Naive thymus-derived CD8-positive, alpha-beta T cell (primary cell): ENCODE data around the gene TYW5. TPM values are rescaled to one million over a fixed set of nuclear protein-coding genes. Genes with fewer than 3 reads are reported as not detected.

Experiments
- ATAC-seq, 2 donors: fragments of 150-1000 bp; cut with Tn5 transposase in 1 of 2; sonication (Bioruptor Pico), chemical (Tn5 transposase) in 1 of 2; 1 replicate in 1 of 2; 2 replicates in 1 of 2; pipeline ENCODE4 v1.10.0; 2021; ENCODE audit warnings: mild to moderate bottlenecking in 2 of 2, moderate library complexity in 2 of 2
- POLR2A ChIA-PET: fragments of 350-600 bp; sonication (Branson Sonifier 250); formaldehyde crosslinking; loops from one replicate; lab custom pipeline; 2021; ENCODE audit warnings: antibody characterized with exemption; lab: Charles Lee
- DNase-seq, 10 donors: peaks; one replicate each; pipeline versions ENCODE4 v3.0.0 to v3.0.0-alpha.2; 2020 to 2022
- H3K27ac Mint-ChIP-seq, 10 donors: one replicate each; pipeline ENCODE4 v1.8.0; 2020 to 2022; ENCODE audit warnings: mild to moderate bottlenecking in 10 of 10, mixed read lengths in 10 of 10, moderate library complexity in 4 of 10, inconsistent platforms in 1 of 10
- H3K27me3 Mint-ChIP-seq, 5 donors: one replicate each; pipeline ENCODE4 v1.8.0; 2021 to 2022; ENCODE audit warnings: mixed read lengths in 5 of 5
- H3K36me3 Mint-ChIP-seq, 3 donors: one replicate each; pipeline ENCODE4 v1.8.0; 2020 to 2022; ENCODE audit warnings: mixed read lengths in 3 of 3, mild to moderate bottlenecking in 2 of 3, inconsistent platforms in 1 of 3
- H3K4me1 Mint-ChIP-seq, 4 donors: one replicate each; pipeline ENCODE4 v1.8.0; 2021 to 2022; ENCODE audit warnings: mixed read lengths in 4 of 4
- H3K4me3 Mint-ChIP-seq, 10 donors: one replicate each; pipeline ENCODE4 v1.8.0; 2020 to 2022; ENCODE audit warnings: mild to moderate bottlenecking in 10 of 10, mixed read lengths in 10 of 10, moderate library complexity in 6 of 10, inconsistent platforms in 1 of 10
- H3K9me3 Mint-ChIP-seq, 9 donors: one replicate each; pipeline ENCODE4 v1.8.0; 2020 to 2022; ENCODE audit warnings: mixed read lengths in 9 of 9, mild to moderate bottlenecking in 3 of 9, inconsistent platforms in 1 of 9, moderate library complexity in 1 of 9
- polyA plus RNA-seq, 3 donors: library from polyadenylated mRNA; unstranded; fragments of 300-500 nt; fragmentation: Illumina TruSeq; gene quantifications; one replicate each; pipeline ENCODE4 v1.2.3, GENCODE V29; 2021
- total RNA-seq, 8 experiments: library from RNA in 2 of 8; stranded (reverse) in 2 of 8; gene quantifications; one replicate each; pipeline ENCODE4 v1.2.3 and lab custom pipeline; 2021 to 2026

The TYW5 gene
- total and polyA plus RNA-seq, 5 experiments from 2014 or later, result 3.5 to 14.6 (median 4.2) TPM

DNA sequence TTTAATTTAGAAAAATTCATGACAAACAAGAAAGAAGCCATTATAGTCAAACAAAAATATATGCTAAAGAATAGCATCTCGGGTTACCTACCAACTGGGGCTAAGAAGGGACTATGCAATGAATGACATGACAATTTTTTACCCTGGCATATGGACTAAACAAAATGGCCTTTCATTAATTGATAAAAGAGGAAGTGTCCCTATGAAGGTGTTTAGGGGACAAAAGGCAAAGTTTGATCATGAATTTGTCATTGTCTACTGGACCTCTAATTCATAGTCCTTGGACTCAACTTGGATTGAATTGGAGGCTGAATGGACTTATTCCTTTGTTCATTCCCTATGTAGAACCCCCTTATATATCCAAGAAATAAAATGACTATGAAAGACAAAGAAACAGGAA, 12.8 kb upstream of the TYW5 start:
- H3K4me1 Mint-ChIP-seq, result no peaks in the 10 kb centered on the region
- peak overlapping the region in 1 of 10 donors; percentile 29 for H3K27ac Mint-ChIP-seq
- H3K36me3 Mint-ChIP-seq, result peaks cover 0 to 62% (median 9%) of the 10 kb centered on the region in 3 donors
- DNase-seq (no peak), ATAC-seq (no peak)
- no peaks in the 10 kb centered on the region for H3K27me3 Mint-ChIP-seq
- H3K4me3 Mint-ChIP-seq, result no peak overlapping the region
- POLR2A ChIA-PET, result no interaction called here
- H3K9me3 Mint-ChIP-seq, result no peaks in the 10 kb centered on the region

GRCh38 chr2:199966976-199967375, 11.7 kb upstream of the TYW5 start:
- Mint-ChIP-seq H3K27ac (no peak overlapping the region), H3K27me3 (no peaks in the 10 kb centered on the region), H3K4me1 (no peaks in the 10 kb centered on the region), H3K9me3 (no peaks in the 10 kb centered on the region), H3K36me3 (peaks cover 0 to 66% (median 9%) of the 10 kb centered on the region in 3 donors), H3K4me3 (no peak overlapping the region)
- ATAC-seq (no peak), DNase-seq (no peak)
- POLR2A ChIA-PET, result no interaction called here

DNA sequence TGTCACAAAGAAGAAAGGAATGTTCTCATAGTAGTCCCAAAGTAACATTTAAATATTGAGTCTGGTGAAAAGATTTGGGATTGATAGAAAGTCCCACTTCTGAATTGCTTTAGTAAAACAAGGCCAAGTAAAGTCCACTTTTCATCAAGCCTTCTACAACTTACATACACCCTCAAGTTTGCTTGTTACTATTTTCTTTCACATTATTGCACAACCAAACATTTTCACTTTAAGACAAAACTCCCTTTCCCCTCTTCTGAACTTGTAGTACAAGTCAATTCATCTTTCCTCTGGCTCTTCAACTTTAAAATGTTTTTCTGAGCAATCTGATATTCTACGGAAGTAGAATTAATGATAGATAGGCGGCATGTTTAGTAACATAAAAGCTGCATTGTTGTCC, 11.1 kb upstream of the TYW5 start:
- no peaks in the 10 kb centered on the region for H3K27me3 Mint-ChIP-seq
- no peak overlapping the region for H3K27ac Mint-ChIP-seq
- DNase-seq (no peak), ATAC-seq (no peak)
- H3K9me3 Mint-ChIP-seq, result no peaks in the 10 kb centered on the region
- H3K4me1 Mint-ChIP-seq, result peaks cover 0 to 2% (median 0%) of the 10 kb centered on the region in 4 donors
- H3K4me3 Mint-ChIP-seq, result no peak overlapping the region
- POLR2A ChIA-PET, result no interaction called here
- peaks cover 0 to 70% (median 13%) of the 10 kb centered on the region in 3 donors for H3K36me3 Mint-ChIP-seq

GRCh38 chr2:199962203-199962602, 6.9 kb upstream of the TYW5 start:
- Mint-ChIP-seq H3K4me1 (peaks cover 10 to 16% (median 15%) of the 10 kb centered on the region in 4 donors), H3K4me3 (no peak overlapping the region), H3K9me3 (no peaks in the 10 kb centered on the region), H3K36me3 (peaks cover 0 to 74% (median 15%) of the 10 kb centered on the region in 3 donors), H3K27me3 (no peaks in the 10 kb centered on the region), H3K27ac (no peak overlapping the region)
- ATAC-seq, result no peak
- DNase-seq, result no peak
- POLR2A ChIA-PET, result no interaction called here

- no peaks in the 10 kb centered on the region for H3K9me3 Mint-ChIP-seq
- H3K27ac Mint-ChIP-seq, result peak overlapping the region in 1 of 10 donors; percentile 34
- DNase-seq, result no peak
- POLR2A ChIA-PET, result no interaction called here
- H3K27me3 Mint-ChIP-seq, result no peaks in the 10 kb centered on the region
- no peak for ATAC-seq
- peak overlapping the region in 8 of 10 donors; percentile 18 to 62 (median 48) for H3K4me3 Mint-ChIP-seq
- peaks cover 18 to 48% (median 39%) of the 10 kb centered on the region in 4 donors for H3K4me1 Mint-ChIP-seq
- H3K36me3 Mint-ChIP-seq, result peaks cover 0 to 39% (median 7%) of the 10 kb centered on the region in 3 donors
Measured at GRCh38 chr2:199958014-199958413, 2.7 kb upstream of the TYW5 start.

GRCh38 chr2:199956062-199956380, 730 bp upstream of the TYW5 start:
- Mint-ChIP-seq H3K36me3 (peaks cover 0 to 22% (median 6%) of the 10 kb centered on the region in 3 donors), H3K27me3 (no peaks in the 10 kb centered on the region), H3K4me3 (peak overlapping the region; percentile 95 to 99 (median 98)), H3K27ac (peak overlapping the region; percentile 92 to 98 (median 96)), H3K9me3 (no peaks in the 10 kb centered on the region), H3K4me1 (peaks cover 18 to 63% (median 49%) of the 10 kb centered on the region in 4 donors)
- DNase-seq (no peak), ATAC-seq (no peak)
- POLR2A ChIA-PET, result interaction anchor here (0.7 to 1.2 kb wide), 3 partner anchors 9 to 570 kb away, joined by 3 read pairs; partner anchors contain the start of genes C2orf69 and SGO2

GRCh38 chr2:199955007-199955338, 318 bp downstream of the TYW5 start:
- Mint-ChIP-seq H3K4me1 (peaks cover 20 to 66% (median 54%) of the 10 kb centered on the region in 4 donors), H3K27ac (peak overlapping the region; percentile 92 to 98 (median 96)), H3K4me3 (peak overlapping the region; percentile 95 to 99 (median 98)), H3K36me3 (peaks cover 0 to 22% (median 7%) of the 10 kb centered on the region in 3 donors), H3K9me3 (no peaks in the 10 kb centered on the region), H3K27me3 (no peaks in the 10 kb centered on the region)
- no peak for DNase-seq
- peak in 1 of 2 donors; percentile 43 for ATAC-seq
- POLR2A ChIA-PET, result no interaction called here

GRCh38 chr2:199951023-199951422, 4.3 kb downstream of the TYW5 start:
- peaks cover 11 to 48% (median 34%) of the 10 kb centered on the region in 4 donors for H3K4me1 Mint-ChIP-seq
- H3K27me3 Mint-ChIP-seq, result no peaks in the 10 kb centered on the region
- POLR2A ChIA-PET, result no interaction called here
- DNase-seq, result no peak
- H3K4me3 Mint-ChIP-seq, result no peak overlapping the region
- no peak for ATAC-seq
- no peaks in the 10 kb centered on the region for H3K9me3 Mint-ChIP-seq
- H3K36me3 Mint-ChIP-seq, result peaks cover 0 to 35% (median 12%) of the 10 kb centered on the region in 3 donors
- no peak overlapping the region for H3K27ac Mint-ChIP-seq

DNA sequence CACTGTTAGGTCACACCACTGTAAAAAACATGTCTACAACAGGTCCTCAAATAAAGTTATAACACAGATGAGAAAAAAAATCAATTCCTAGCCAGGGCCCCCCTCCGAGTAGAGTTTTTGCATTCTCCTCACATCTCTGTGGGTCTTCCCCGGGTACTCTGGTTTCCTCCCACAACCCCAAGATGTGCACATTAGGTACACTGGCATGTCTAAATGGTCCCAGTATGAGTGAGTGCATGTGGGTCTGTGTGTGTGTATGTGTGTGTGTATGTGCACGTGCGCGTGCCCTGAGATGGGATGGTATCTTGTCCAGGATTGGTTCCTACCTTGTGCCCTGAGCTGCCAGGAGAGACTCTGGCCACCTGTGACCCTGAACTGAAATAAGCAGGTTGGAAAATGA, 4.9 kb downstream of the TYW5 start:
- POLR2A ChIA-PET, result no interaction called here
- ATAC-seq (no peak), DNase-seq (no peak)
- Mint-ChIP-seq H3K9me3 (no peaks in the 10 kb centered on the region), H3K36me3 (peaks cover 0 to 40% (median 16%) of the 10 kb centered on the region in 3 donors), H3K4me1 (peaks cover 11 to 48% (median 35%) of the 10 kb centered on the region in 4 donors), H3K27me3 (no peaks in the 10 kb centered on the region), H3K4me3 (no peak overlapping the region), H3K27ac (peak overlapping the region in 2 of 10 donors; percentile 24 to 60)

GRCh38 chr2:199946836-199947235, 8.5 kb downstream of the TYW5 start:
- DNase-seq, result no peak
- Mint-ChIP-seq H3K27me3 (no peaks in the 10 kb centered on the region), H3K27ac (no peak overlapping the region), H3K4me1 (peaks cover 4 to 32% (median 17%) of the 10 kb centered on the region in 4 donors), H3K36me3 (peaks cover 0 to 65% (median 12%) of the 10 kb centered on the region in 3 donors), H3K4me3 (no peak overlapping the region), H3K9me3 (no peaks in the 10 kb centered on the region)
- ATAC-seq, result no peak
- POLR2A ChIA-PET, result interaction anchor here (1.2 kb wide), 1 partner anchor 10 kb away, joined by 3 read pairs; no protein-coding TSS in a partner anchor

DNA sequence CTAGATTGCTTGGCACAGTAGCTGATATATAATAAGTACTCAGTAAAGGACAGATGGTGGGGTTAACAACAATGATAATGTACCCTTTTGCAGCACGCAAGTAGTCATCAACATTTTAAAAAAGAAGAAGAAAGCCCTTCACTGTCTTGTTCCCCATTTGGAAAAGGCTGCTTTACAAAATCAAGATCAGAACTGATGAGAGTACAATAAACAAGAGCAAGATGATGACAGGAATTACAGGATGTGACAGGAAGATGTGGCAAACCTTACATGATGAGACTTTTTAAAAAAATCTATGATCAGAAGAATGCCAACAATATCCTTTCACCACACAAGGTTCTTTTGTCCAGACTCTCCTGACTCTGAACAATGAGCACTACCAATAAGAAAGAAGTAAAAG, 9.1 kb downstream of the TYW5 start:
- Mint-ChIP-seq H3K27me3 (no peaks in the 10 kb centered on the region), H3K36me3 (peaks cover 0 to 67% (median 12%) of the 10 kb centered on the region in 3 donors), H3K27ac (peak overlapping the region in 1 of 10 donors; percentile 17), H3K4me3 (no peak overlapping the region), H3K4me1 (peaks cover 4 to 30% (median 15%) of the 10 kb centered on the region in 4 donors), H3K9me3 (no peaks in the 10 kb centered on the region)
- ATAC-seq (no peak), DNase-seq (no peak)
- POLR2A ChIA-PET, result interaction anchor here (1.2 kb wide), 1 partner anchor 10 kb away, joined by 3 read pairs; no protein-coding TSS in a partner anchor

DNA sequence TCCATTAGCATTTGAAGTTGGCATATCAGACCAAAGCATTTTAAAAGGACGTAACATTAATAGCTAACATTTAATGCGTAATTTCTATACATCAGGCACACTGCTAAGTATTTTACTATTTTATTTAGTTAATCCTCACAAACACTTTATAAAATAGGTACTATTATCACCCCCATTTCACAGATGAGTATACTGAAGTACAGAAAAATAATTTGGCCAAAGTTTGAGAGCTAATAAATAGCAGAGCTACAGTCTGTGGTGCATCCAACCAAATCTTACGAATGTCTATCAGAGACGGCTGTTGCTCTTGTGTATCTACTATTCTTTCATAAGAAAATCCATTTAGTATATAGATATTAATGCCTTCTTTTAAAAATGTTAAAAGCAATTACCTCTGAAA, 11.9 kb downstream of the TYW5 start:
- Mint-ChIP-seq H3K4me3 (no peak overlapping the region), H3K27ac (no peak overlapping the region), H3K4me1 (peaks cover 2 to 19% (median 9%) of the 10 kb centered on the region in 4 donors), H3K9me3 (no peaks in the 10 kb centered on the region), H3K27me3 (no peaks in the 10 kb centered on the region), H3K36me3 (peaks cover 0 to 72% (median 16%) of the 10 kb centered on the region in 3 donors)
- ATAC-seq, result no peak
- POLR2A ChIA-PET, result no interaction called here
- no peak for DNase-seq

DNA sequence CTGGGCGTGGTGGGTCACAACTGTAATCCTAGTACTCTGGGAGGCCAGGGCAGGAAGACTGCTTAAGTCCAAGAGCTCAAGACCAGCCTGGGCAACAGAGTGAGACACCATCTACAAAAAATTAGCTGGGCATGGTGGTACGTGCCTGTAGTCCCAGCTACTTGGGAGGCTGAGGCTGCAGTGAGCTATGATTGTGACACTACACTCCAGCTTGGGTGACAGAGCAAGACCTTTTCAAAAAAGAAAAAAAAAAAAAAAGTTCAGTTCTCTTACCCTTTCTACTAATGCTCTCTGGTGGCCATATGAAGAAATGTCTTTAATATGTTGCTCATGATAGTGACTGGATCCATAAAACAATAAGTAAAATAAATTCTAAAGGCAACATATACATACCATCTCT, 14.9 kb downstream of the TYW5 start:
- ATAC-seq (peak in 1 of 2 donors; percentile 30), DNase-seq (peak in 1 of 10 donors; percentile 12)
- Mint-ChIP-seq H3K9me3 (no peaks in the 10 kb centered on the region), H3K4me3 (no peak overlapping the region), H3K27me3 (no peaks in the 10 kb centered on the region), H3K4me1 (peaks cover 0 to 14% (median 6%) of the 10 kb centered on the region in 4 donors), H3K36me3 (peaks cover 0 to 65% (median 6%) of the 10 kb centered on the region in 3 donors), H3K27ac (no peak overlapping the region)
- POLR2A ChIA-PET, result no interaction called here

DNA sequence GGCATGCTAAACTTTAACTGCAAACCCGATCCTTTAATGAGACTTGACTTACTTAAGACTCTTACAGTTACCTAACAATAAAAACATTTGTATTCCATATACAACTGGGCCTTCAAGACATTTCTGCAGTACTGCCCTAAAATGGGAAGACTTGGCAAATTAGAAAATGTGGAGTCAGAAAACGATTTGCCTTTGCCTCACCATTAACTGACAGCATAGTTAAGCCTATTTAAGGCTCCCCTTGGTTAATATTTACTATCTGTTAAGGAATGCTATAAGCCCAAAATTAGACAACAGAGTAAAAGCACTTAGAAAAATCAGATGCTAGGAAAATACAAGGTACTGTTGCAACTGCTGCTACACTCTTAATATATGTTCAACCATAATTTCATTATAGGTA, 18.7 kb downstream of the TYW5 start:
- Mint-ChIP-seq H3K4me1 (peaks cover 0 to 1% (median 0%) of the 10 kb centered on the region in 4 donors), H3K36me3 (peaks cover 0 to 55% (median 6%) of the 10 kb centered on the region in 3 donors), H3K27me3 (no peaks in the 10 kb centered on the region), H3K4me3 (no peak overlapping the region), H3K9me3 (no peaks in the 10 kb centered on the region), H3K27ac (peak overlapping the region in 1 of 10 donors; percentile 56)
- ATAC-seq (no peak), DNase-seq (no peak)
- POLR2A ChIA-PET, result no interaction called here
